CD4-positive, alpha-beta T cell treated with Interleukin-10 for 1 hour (primary cell): ENCODE data around the gene SMIM13.

Source experiments
- DNase-seq: peaks from one replicate; pipeline ENCODE4 v3.0.0-alpha.2; 2020

Gene SMIM13

GRCh38 chr6:11093626-11094410 is at the start of gene SMIM13:
Gene SMIM13, plus strand, starts transcription at chr6:11093834. Its CDS starts 480 bp downstream, at chr6:11094314.
- peak; percentile 95 for DNase-seq

GRCh38 chr6:11043961-11044711 is 49.5 kb upstream of the SMIM13 start, which contains the start of gene ELOVL2:
Gene ELOVL2, minus strand, starts transcription at chr6:11044305. Its CDS starts 75 bp downstream, at chr6:11044230.
- DNase-seq = no peak

- no peak for DNase-seq
These were observed 48.9 kb upstream of the SMIM13 start for GRCh38 chr6:11044712-11045167.

GRCh38 chr6:11050731-11051130 is 42.9 kb upstream of the SMIM13 start:
- DNase-seq = no peak

GRCh38 chr6:11053307-11053706 is 40.3 kb upstream of the SMIM13 start:
- DNase-seq = no peak

- DNase-seq = no peak
These were observed 38.9 kb upstream of the SMIM13 start for GRCh38 chr6:11054722-11055121.

- no peak for DNase-seq
These were observed 38.5 kb upstream of the SMIM13 start for GRCh38 chr6:11055127-11055627.

GRCh38 chr6:11056871-11057270 is 36.8 kb upstream of the SMIM13 start:
- no peak for DNase-seq

GRCh38 chr6:11058406-11058805 is 35.2 kb upstream of the SMIM13 start:
- no peak for DNase-seq

- no peak for DNase-seq
These were observed 31.6 kb upstream of the SMIM13 start for GRCh38 chr6:11062083-11062482.

GRCh38 chr6:11062715-11063114 is 30.9 kb upstream of the SMIM13 start:
- no peak for DNase-seq

- DNase-seq = no peak
These were observed 28.8 kb upstream of the SMIM13 start for GRCh38 chr6:11064836-11065235.

GRCh38 chr6:11065436-11066202 is 28.0 kb upstream of the SMIM13 start:
- no peak for DNase-seq

- no peak for DNase-seq
These were observed 26.9 kb upstream of the SMIM13 start for GRCh38 chr6:11066505-11067347.

GRCh38 chr6:11067348-11067747 is 26.3 kb upstream of the SMIM13 start:
- DNase-seq = no peak

GRCh38 chr6:11069760-11070159 is 23.9 kb upstream of the SMIM13 start:
- no peak for DNase-seq

- DNase-seq = no peak
These were observed 21.5 kb upstream of the SMIM13 start for GRCh38 chr6:11072101-11072500.

- DNase-seq = no peak
These were observed 17.1 kb upstream of the SMIM13 start for GRCh38 chr6:11076540-11076939.

GRCh38 chr6:11078266-11078665 is 15.4 kb upstream of the SMIM13 start:
- no peak for DNase-seq

GRCh38 chr6:11080296-11080695 is 13.3 kb upstream of the SMIM13 start:
- no peak for DNase-seq

GRCh38 chr6:11083491-11083890 is 10.1 kb upstream of the SMIM13 start:
- DNase-seq = no peak

- no peak for DNase-seq
These were observed 9.7 kb upstream of the SMIM13 start for GRCh38 chr6:11083956-11084355.
